Neural crest cell (in vitro differentiated cells): ENCODE data around the gene ZFPL1. TPM values are rescaled to one million over a fixed set of nuclear protein-coding genes. Genes with fewer than 3 reads are reported as not detected.

Experiments used
- DNase-seq: peaks from one replicate; pipeline ENCODE4 v3.0.0; 2021; ENCODE audit warnings: low read depth, mixed read lengths, low spot score
- H3K27ac Mint-ChIP-seq: one replicate; pipeline ENCODE4 v1.8.0; 2021; ENCODE audit warnings: mild to moderate bottlenecking, mixed read lengths; ENCODE audit not compliant: unreplicated experiment
- H3K27me3 Mint-ChIP-seq: 2 replicates; pipeline ENCODE4 v1.8.0; 2021; ENCODE audit warnings: low read depth, mild to moderate bottlenecking, mixed read lengths
- H3K36me3 Mint-ChIP-seq: 2 replicates; pipeline ENCODE4 v1.8.0; 2021; ENCODE audit warnings: low read depth, mild to moderate bottlenecking, mixed read lengths
- H3K4me1 Mint-ChIP-seq: 2 replicates; pipeline ENCODE4 v1.8.0; 2021; ENCODE audit warnings: mixed read lengths
- H3K4me3 Mint-ChIP-seq: one replicate; pipeline ENCODE4 v1.8.0; 2021; ENCODE audit warnings: mild to moderate bottlenecking, mixed read lengths
- H3K9me3 Mint-ChIP-seq: 2 replicates; pipeline ENCODE4 v1.8.0; 2021; ENCODE audit warnings: mixed read lengths
- CTCF ChIP-seq: fragments of 200-600 bp; sonication (generic); conservative IDR thresholded peaks from 2 replicates; pipeline ENCODE4 v1.5.0; 2021; ENCODE audit warnings: antibody characterized with exemption, mild to moderate bottlenecking
- total RNA-seq: library from RNA; stranded (reverse); gene quantifications from 2 replicates; pipeline ENCODE4 v1.2.1, GENCODE V29; 2021

The ZFPL1 gene
- total RNA-seq, 1 donor from 2014 or later = 35.7 TPM

- Mint-ChIP-seq H3K36me3 (peaks cover 2% of the 10 kb centered on the region), H3K4me3 (peak overlapping the region; percentile 99), H3K27ac (no peak overlapping the region), H3K27me3 (no peaks in the 10 kb centered on the region), H3K4me1 (peaks cover 30% of the 10 kb centered on the region), H3K9me3 (no peaks in the 10 kb centered on the region)
- no peak for DNase-seq
- no peak for TF ChIP-seq CTCF
Observed at GRCh38 chr11:65085446-65085845, 1.4 kb downstream of the ZFPL1 start.

- Mint-ChIP-seq H3K27ac (no peak overlapping the region), H3K36me3 (no peaks in the 10 kb centered on the region), H3K4me1 (peaks cover 26% of the 10 kb centered on the region), H3K4me3 (peak overlapping the region; percentile 47), H3K27me3 (no peaks in the 10 kb centered on the region), H3K9me3 (no peaks in the 10 kb centered on the region)
- no peak for TF ChIP-seq CTCF
- no peak for DNase-seq
Observed at GRCh38 chr11:65086809-65087208, 2.8 kb downstream of the ZFPL1 start.

GRCh38 chr11:65087216-65087615 lies 3.2 kb downstream of the ZFPL1 start:
- TF ChIP-seq CTCF = no peak
- Mint-ChIP-seq H3K36me3 (no peaks in the 10 kb centered on the region), H3K27ac (no peak overlapping the region), H3K4me1 (peaks cover 26% of the 10 kb centered on the region), H3K9me3 (no peaks in the 10 kb centered on the region), H3K27me3 (no peaks in the 10 kb centered on the region), H3K4me3 (peak overlapping the region; percentile 47)
- DNase-seq = no peak

- H3K9me3 Mint-ChIP-seq = no peaks in the 10 kb centered on the region
- no peaks in the 10 kb centered on the region for H3K36me3 Mint-ChIP-seq
- H3K27me3 Mint-ChIP-seq = no peaks in the 10 kb centered on the region
Observed at GRCh38 chr11:65087827-65088226, 3.8 kb downstream of the ZFPL1 start.

GRCh38 chr11:65089621-65090020 lies 5.6 kb downstream of the ZFPL1 start:
- TF ChIP-seq CTCF = no peak
- no peaks in the 10 kb centered on the region for H3K9me3 Mint-ChIP-seq
- peaks cover 10% of the 10 kb centered on the region for H3K4me1 Mint-ChIP-seq
- H3K27me3 Mint-ChIP-seq = no peaks in the 10 kb centered on the region
- no peaks in the 10 kb centered on the region for H3K36me3 Mint-ChIP-seq
- peak overlapping the region; percentile 61 for H3K4me3 Mint-ChIP-seq
- H3K27ac Mint-ChIP-seq = peak overlapping the region; percentile 62
- DNase-seq = no peak

More at GRCh38 chr11:65087827-65088226, 3.8 kb downstream of the ZFPL1 start:
- Mint-ChIP-seq H3K4me3 (peak overlapping the region; percentile 47), H3K4me1 (peaks cover 22% of the 10 kb centered on the region), H3K27ac (no peak overlapping the region)
- DNase-seq = no peak
- TF ChIP-seq CTCF = no peak

GRCh38 chr11:65090628-65091027 lies 6.6 kb downstream of the ZFPL1 start:
- TF ChIP-seq CTCF = no peak
- Mint-ChIP-seq H3K36me3 (no peaks in the 10 kb centered on the region), H3K27me3 (no peaks in the 10 kb centered on the region), H3K27ac (no peak overlapping the region), H3K4me1 (peaks cover 3% of the 10 kb centered on the region), H3K4me3 (peak overlapping the region; percentile 41), H3K9me3 (no peaks in the 10 kb centered on the region)
- no peak for DNase-seq
